ENCODE results near the gene PHACTR1.

The PHACTR1 gene

DNA sequence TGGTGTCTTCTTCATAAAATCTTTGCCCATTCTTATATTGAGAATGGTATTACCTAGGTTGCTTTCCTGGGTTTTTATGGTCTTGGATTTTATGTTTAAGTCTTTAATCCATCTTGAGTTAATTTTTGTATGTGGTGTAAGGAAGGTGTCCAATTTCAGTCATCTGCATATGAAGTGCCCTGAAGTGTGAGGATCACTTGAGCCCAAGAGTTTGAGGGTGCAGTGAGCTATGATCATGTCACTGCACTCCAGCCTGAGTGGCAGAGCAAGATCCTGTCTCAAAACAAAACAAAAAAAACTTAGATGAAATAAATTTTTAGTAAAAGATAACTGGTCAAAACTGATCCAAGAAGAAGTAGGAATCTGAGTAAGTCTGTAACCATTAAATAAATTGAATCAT lies 396.4 kb downstream of the PHACTR1 start:
- H3K36me3 ChIP-seq (replicated peaks in 1 of 2; ENCODE audit: control insufficient read depth in 2 of 2, insufficient read depth in 2 of 2, low read length in 2 of 2) = no peaks in the 10 kb centered on the region
- DNase-seq (ENCODE audit: low spot score) = no peak
- H3K18ac ChIP-seq (ENCODE audit: low read length) = no peak overlapping the region
- no peak overlapping the region for H3K23ac ChIP-seq (ENCODE audit: low read depth, low read length, poor library complexity)
- no peak overlapping the region for H3K4me3 ChIP-seq (ENCODE audit: low read length in 2 of 2)
- no peak overlapping the region for H4K8ac ChIP-seq (ENCODE audit: low read depth, low read length)
- no peak overlapping the region for H3K4me2 ChIP-seq (ENCODE audit: insufficient read depth, low read length, poor library complexity, severe bottlenecking)
- H3K14ac ChIP-seq (ENCODE audit: low read length) = no peak overlapping the region
- H3K27ac ChIP-seq (replicated peaks; ENCODE audit: low read length) = no peak overlapping the region
- no peak overlapping the region for H2AK5ac ChIP-seq (ENCODE audit: low read depth, low read length)
- H2BK12ac ChIP-seq (ENCODE audit: low read length) = no peak overlapping the region
- H2BK5ac ChIP-seq (ENCODE audit: low read length) = no peak overlapping the region
- no peak overlapping the region for H2BK120ac ChIP-seq (ENCODE audit: low read depth, low read length)
- H3K4ac ChIP-seq (ENCODE audit: low read length) = no peak overlapping the region
- no peak overlapping the region for H4K91ac ChIP-seq (ENCODE audit: low read depth, low read length, poor library complexity)
- no peak overlapping the region for H2AFZ ChIP-seq (ENCODE audit: low read length)
- H3K9ac ChIP-seq (ENCODE audit: low read depth, low read length, poor library complexity) = no peak overlapping the region
- H3K27me3 ChIP-seq (ENCODE audit: control insufficient read depth in 3 of 3, insufficient read depth in 3 of 3, low read depth in 1 of 3, low read length in 3 of 3) = no peaks in the 10 kb centered on the region
- no peaks in the 10 kb centered on the region for H3K79me1 ChIP-seq (ENCODE audit: low read depth, low read length)
- H3K9me3 ChIP-seq (replicated peaks in 1 of 2; ENCODE audit: control insufficient read depth in 2 of 2, insufficient read depth in 1 of 2, low read depth in 1 of 2, low read length in 2 of 2) = no peaks in the 10 kb centered on the region
- no peaks in the 10 kb centered on the region for H3K4me1 ChIP-seq (ENCODE audit: control insufficient read depth in 2 of 2, insufficient read depth in 1 of 2, low read depth in 1 of 2, low read length in 2 of 2)
- H2BK15ac ChIP-seq (ENCODE audit: low read length) = no peak overlapping the region

DNA sequence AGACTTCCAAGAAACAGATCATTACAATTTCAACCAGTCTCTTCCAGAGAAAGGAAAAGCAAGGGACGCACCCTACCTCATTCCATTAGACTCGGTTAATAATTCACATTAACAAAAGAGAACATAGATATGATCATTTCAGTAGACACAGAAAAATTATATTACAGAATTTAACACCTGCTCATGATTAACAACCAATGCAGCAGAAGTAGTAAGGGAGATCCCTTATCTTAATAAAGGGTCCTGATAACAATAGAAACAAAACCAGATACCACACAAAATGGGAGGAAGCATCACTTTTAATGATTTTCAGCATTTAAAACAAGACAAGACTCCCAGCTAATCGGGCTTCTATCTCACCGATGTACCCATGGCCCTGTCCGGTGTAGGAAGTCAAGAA lies 396.8 kb downstream of the PHACTR1 start:
- no peaks in the 10 kb centered on the region for H3K79me1 ChIP-seq (ENCODE audit: low read depth, low read length)
- no peak overlapping the region for H2BK15ac ChIP-seq (ENCODE audit: low read length)
- H3K9ac ChIP-seq (ENCODE audit: low read depth, low read length, poor library complexity) = no peak overlapping the region
- H3K27ac ChIP-seq (replicated peaks; ENCODE audit: low read length) = no peak overlapping the region
- WGBS, 2 donors (ENCODE audit: extremely low coverage in 2 of 2, insufficient read length in 2 of 2, insufficient replicate concordance in 1 of 2) = no CpG with 5 or more reads among the region's 5 CpGs
- H2AFZ ChIP-seq (ENCODE audit: low read length) = no peak overlapping the region
- H2AK5ac ChIP-seq (ENCODE audit: low read depth, low read length) = no peak overlapping the region
- DNase-seq (ENCODE audit: low spot score) = no peak
- H4K8ac ChIP-seq (ENCODE audit: low read depth, low read length) = no peak overlapping the region
- H2BK5ac ChIP-seq (ENCODE audit: low read length) = no peak overlapping the region
- no peak overlapping the region for H2BK120ac ChIP-seq (ENCODE audit: low read depth, low read length)
- no peaks in the 10 kb centered on the region for H3K36me3 ChIP-seq (replicated peaks in 1 of 2; ENCODE audit: control insufficient read depth in 2 of 2, insufficient read depth in 2 of 2, low read length in 2 of 2)
- no peaks in the 10 kb centered on the region for H3K27me3 ChIP-seq (ENCODE audit: control insufficient read depth in 3 of 3, insufficient read depth in 3 of 3, low read depth in 1 of 3, low read length in 3 of 3)
- no peak overlapping the region for H3K14ac ChIP-seq (ENCODE audit: low read length)
- H3K23ac ChIP-seq (ENCODE audit: low read depth, low read length, poor library complexity) = no peak overlapping the region
- H3K9me3 ChIP-seq (replicated peaks in 1 of 2; ENCODE audit: control insufficient read depth in 2 of 2, insufficient read depth in 1 of 2, low read depth in 1 of 2, low read length in 2 of 2) = no peaks in the 10 kb centered on the region
- H3K4me1 ChIP-seq (ENCODE audit: control insufficient read depth in 2 of 2, insufficient read depth in 1 of 2, low read depth in 1 of 2, low read length in 2 of 2) = no peaks in the 10 kb centered on the region
- no peak overlapping the region for H4K91ac ChIP-seq (ENCODE audit: low read depth, low read length, poor library complexity)
- H3K4me2 ChIP-seq (ENCODE audit: insufficient read depth, low read length, poor library complexity, severe bottlenecking) = no peak overlapping the region
- H3K4me3 ChIP-seq (ENCODE audit: low read length in 2 of 2) = no peak overlapping the region
- no peak overlapping the region for H2BK12ac ChIP-seq (ENCODE audit: low read length)
- no peak overlapping the region for H3K18ac ChIP-seq (ENCODE audit: low read length)
- no peak overlapping the region for H3K4ac ChIP-seq (ENCODE audit: low read length)

DNA sequence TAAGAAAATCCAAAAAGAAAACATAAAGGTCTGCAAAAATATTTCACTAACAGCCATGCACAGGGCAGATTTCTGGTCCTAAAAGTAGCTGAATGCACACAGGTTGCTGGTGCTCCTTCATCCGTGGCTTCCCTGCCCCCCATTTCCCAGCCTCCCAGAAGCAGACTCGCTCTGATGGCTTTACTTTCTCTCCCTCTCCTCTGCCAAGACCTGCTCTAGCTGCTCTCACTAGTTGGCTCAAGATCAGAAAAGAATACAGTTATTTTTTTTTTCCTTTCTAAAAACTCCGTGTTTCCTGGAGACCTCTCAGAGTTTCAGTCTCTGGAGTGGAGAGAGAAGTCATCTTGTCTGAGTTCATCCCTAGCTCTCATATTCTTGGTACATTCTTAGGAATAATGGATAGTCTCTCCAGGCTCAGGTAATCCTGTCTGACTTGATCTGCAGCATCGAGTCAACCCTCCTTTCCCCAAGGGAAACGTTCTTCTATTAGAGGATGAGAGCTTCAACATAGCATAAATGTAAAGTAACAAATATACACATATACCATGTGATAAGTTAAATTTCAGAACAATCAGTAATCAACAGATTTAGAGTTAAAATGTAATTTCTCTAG lies 397.5 kb downstream of the PHACTR1 start:
- Histone ChIP-seq H2BK5ac (ENCODE audit: low read length) (no peak overlapping the region), H3K27ac (replicated peaks; ENCODE audit: low read length) (no peak overlapping the region), H3K23ac (ENCODE audit: low read depth, low read length, poor library complexity) (no peak overlapping the region), H3K4me3 (ENCODE audit: low read length in 2 of 2) (no peak overlapping the region), H4K8ac (ENCODE audit: low read depth, low read length) (no peak overlapping the region), H3K36me3 (replicated peaks in 1 of 2; ENCODE audit: control insufficient read depth in 2 of 2, insufficient read depth in 2 of 2, low read length in 2 of 2) (no peaks in the 10 kb centered on the region), H3K79me1 (ENCODE audit: low read depth, low read length) (no peaks in the 10 kb centered on the region), H3K9ac (ENCODE audit: low read depth, low read length, poor library complexity) (no peak overlapping the region), H3K14ac (ENCODE audit: low read length) (no peak overlapping the region), H3K4ac (ENCODE audit: low read length) (no peak overlapping the region), H2BK120ac (ENCODE audit: low read depth, low read length) (no peak overlapping the region), H3K27me3 (ENCODE audit: control insufficient read depth in 3 of 3, insufficient read depth in 3 of 3, low read depth in 1 of 3, low read length in 3 of 3) (no peaks in the 10 kb centered on the region), H2AFZ (ENCODE audit: low read length) (no peak overlapping the region), H2AK5ac (ENCODE audit: low read depth, low read length) (no peak overlapping the region), H4K91ac (ENCODE audit: low read depth, low read length, poor library complexity) (no peak overlapping the region), H3K9me3 (replicated peaks in 1 of 2; ENCODE audit: control insufficient read depth in 2 of 2, insufficient read depth in 1 of 2, low read depth in 1 of 2, low read length in 2 of 2) (no peaks in the 10 kb centered on the region), H2BK15ac (ENCODE audit: low read length) (no peak overlapping the region), H2BK12ac (ENCODE audit: low read length) (no peak overlapping the region), H3K4me1 (ENCODE audit: control insufficient read depth in 2 of 2, insufficient read depth in 1 of 2, low read depth in 1 of 2, low read length in 2 of 2) (no peaks in the 10 kb centered on the region), H3K4me2 (ENCODE audit: insufficient read depth, low read length, poor library complexity, severe bottlenecking) (no peak overlapping the region), H3K18ac (ENCODE audit: low read length) (no peak overlapping the region)
- WGBS, 2 donors (ENCODE audit: extremely low coverage in 2 of 2, insufficient read length in 2 of 2, insufficient replicate concordance in 1 of 2) = no CpG with 5 or more reads among the region's 5 CpGs
- DNase-seq (ENCODE audit: low spot score) = no peak

DNA sequence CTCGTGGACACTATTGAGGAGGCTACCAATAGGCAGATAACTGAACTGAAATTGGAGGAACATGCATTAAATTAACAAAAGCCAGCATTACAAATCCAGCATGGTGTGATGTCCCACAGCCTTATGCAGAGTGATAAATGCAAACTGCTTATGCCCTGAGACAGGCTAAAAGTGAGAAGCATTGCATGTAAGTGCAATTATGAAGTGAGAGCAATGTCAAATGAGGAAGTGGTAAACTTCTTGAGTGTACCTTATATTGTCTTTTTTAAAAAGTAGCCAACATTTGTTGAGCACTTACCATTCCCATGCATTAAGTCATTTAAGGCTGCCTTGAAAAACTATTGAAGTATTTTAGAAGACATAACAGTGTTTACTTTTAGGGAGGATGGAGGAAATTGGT lies 399.6 kb downstream of the PHACTR1 start:
- Histone ChIP-seq H3K23ac (ENCODE audit: low read depth, low read length, poor library complexity) (no peak overlapping the region), H3K14ac (ENCODE audit: low read length) (no peak overlapping the region), H2BK120ac (ENCODE audit: low read depth, low read length) (no peak overlapping the region), H3K18ac (ENCODE audit: low read length) (no peak overlapping the region), H2BK15ac (ENCODE audit: low read length) (no peak overlapping the region), H3K4me3 (ENCODE audit: low read length in 2 of 2) (no peak overlapping the region), H2BK12ac (ENCODE audit: low read length) (no peak overlapping the region), H4K91ac (ENCODE audit: low read depth, low read length, poor library complexity) (no peak overlapping the region), H3K9ac (ENCODE audit: low read depth, low read length, poor library complexity) (no peak overlapping the region), H3K27me3 (ENCODE audit: control insufficient read depth in 3 of 3, insufficient read depth in 3 of 3, low read depth in 1 of 3, low read length in 3 of 3) (no peaks in the 10 kb centered on the region), H3K79me1 (ENCODE audit: low read depth, low read length) (no peaks in the 10 kb centered on the region), H3K4me2 (ENCODE audit: insufficient read depth, low read length, poor library complexity, severe bottlenecking) (no peak overlapping the region), H2AK5ac (ENCODE audit: low read depth, low read length) (no peak overlapping the region), H3K27ac (replicated peaks; ENCODE audit: low read length) (no peak overlapping the region), H4K8ac (ENCODE audit: low read depth, low read length) (no peak overlapping the region), H3K36me3 (replicated peaks in 1 of 2; ENCODE audit: control insufficient read depth in 2 of 2, insufficient read depth in 2 of 2, low read length in 2 of 2) (no peaks in the 10 kb centered on the region), H3K4ac (ENCODE audit: low read length) (no peak overlapping the region), H3K9me3 (replicated peaks in 1 of 2; ENCODE audit: control insufficient read depth in 2 of 2, insufficient read depth in 1 of 2, low read depth in 1 of 2, low read length in 2 of 2) (no peaks in the 10 kb centered on the region), H3K4me1 (ENCODE audit: control insufficient read depth in 2 of 2, insufficient read depth in 1 of 2, low read depth in 1 of 2, low read length in 2 of 2) (peaks cover 0 to 2% of the 10 kb centered on the region in 2 donors), H2AFZ (ENCODE audit: low read length) (no peak overlapping the region), H2BK5ac (ENCODE audit: low read length) (no peak overlapping the region)
- no CpG with 5 or more reads among the region's 1 CpG for WGBS, 2 donors (ENCODE audit: extremely low coverage in 2 of 2, insufficient read length in 2 of 2, insufficient replicate concordance in 1 of 2)
- DNase-seq (ENCODE audit: low spot score) = no peak
